Measurements from ENCODE around the gene OR10G6. TPM values are rescaled to one million over a fixed set of nuclear protein-coding genes. Genes with fewer than 3 reads are reported as not detected.

The OR10G6 gene, protein sequence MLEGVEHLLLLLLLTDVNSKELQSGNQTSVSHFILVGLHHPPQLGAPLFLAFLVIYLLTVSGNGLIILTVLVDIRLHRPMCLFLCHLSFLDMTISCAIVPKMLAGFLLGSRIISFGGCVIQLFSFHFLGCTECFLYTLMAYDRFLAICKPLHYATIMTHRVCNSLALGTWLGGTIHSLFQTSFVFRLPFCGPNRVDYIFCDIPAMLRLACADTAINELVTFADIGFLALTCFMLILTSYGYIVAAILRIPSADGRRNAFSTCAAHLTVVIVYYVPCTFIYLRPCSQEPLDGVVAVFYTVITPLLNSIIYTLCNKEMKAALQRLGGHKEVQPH
- total RNA-seq, result not detected
- polyA plus RNA-seq (2013, experiment 1 of 2), result not detected
- polyA plus RNA-seq (2013, experiment 2 of 2), result not detected
- 0 to 0.06 (median 0) reads per million in 172 experiments for total RNA-seq

- intact Hi-C loops (cut with DNase I, micrococcal nuclease), result no loop called here
- no peak for ATAC-seq (ENCODE audit: poor library complexity)
- TF ChIP-seq, protein P1, sequence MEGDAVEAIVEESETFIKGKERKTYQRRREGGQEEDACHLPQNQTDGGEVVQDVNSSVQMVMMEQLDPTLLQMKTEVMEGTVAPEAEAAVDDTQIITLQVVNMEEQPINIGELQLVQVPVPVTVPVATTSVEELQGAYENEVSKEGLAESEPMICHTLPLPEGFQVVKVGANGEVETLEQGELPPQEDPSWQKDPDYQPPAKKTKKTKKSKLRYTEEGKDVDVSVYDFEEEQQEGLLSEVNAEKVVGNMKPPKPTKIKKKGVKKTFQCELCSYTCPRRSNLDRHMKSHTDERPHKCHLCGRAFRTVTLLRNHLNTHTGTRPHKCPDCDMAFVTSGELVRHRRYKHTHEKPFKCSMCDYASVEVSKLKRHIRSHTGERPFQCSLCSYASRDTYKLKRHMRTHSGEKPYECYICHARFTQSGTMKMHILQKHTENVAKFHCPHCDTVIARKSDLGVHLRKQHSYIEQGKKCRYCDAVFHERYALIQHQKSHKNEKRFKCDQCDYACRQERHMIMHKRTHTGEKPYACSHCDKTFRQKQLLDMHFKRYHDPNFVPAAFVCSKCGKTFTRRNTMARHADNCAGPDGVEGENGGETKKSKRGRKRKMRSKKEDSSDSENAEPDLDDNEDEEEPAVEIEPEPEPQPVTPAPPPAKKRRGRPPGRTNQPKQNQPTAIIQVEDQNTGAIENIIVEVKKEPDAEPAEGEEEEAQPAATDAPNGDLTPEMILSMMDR (IDR thresholded peaks at IDR 0.05), result no peak
- CTCF ChIA-PET, result no interaction called here
- no peaks in the 10 kb centered on the region for H3K4me1 ChIP-seq (ENCODE audit: insufficient read depth, low read length)
- Mint-ChIP-seq H3K27me3 (no peaks in the 10 kb centered on the region), H3K9me3 (no peaks in the 10 kb centered on the region), H3K36me3 (ENCODE audit: low read depth) (no peaks in the 10 kb centered on the region), H3K4me1 (ENCODE audit: low read depth) (no peaks in the 10 kb centered on the region), H3K4me3 (no peak within 1 kb of the TSS), H3K27ac (no peak within 1 kb of the TSS)
- DNase-seq, result no peak
- H3K9me3 ChIP-seq (ENCODE audit: control insufficient read depth in 1 of 2, insufficient read depth in 1 of 2, low read length in 2 of 2), result no peaks in the 10 kb centered on the region
- no peak within 1 kb of the TSS for H3K27ac ChIP-seq (ENCODE audit: low read depth in 1 of 2, low read length in 2 of 2)
- POLR2A ChIA-PET, result no interaction called here
- H3K4me3 ChIP-seq (ENCODE audit: low read length), result no peak within 1 kb of the TSS
- H3K27me3 ChIP-seq (ENCODE audit: control insufficient read depth in 1 of 2, insufficient read depth in 2 of 2, low read length in 2 of 2), result no peaks in the 10 kb centered on the region
- no peaks in the 10 kb centered on the region for H3K36me3 ChIP-seq (ENCODE audit: insufficient read depth, low read length)
These were observed at the start of gene OR10G6 for GRCh38 chr11:123995119-123995518. TSS of gene OR10G6 (minus strand) at chr11:123995161. CDS start at chr11:123995161, 0 bp downstream.

GRCh38 chr11:124043420-124043819, 48.5 kb upstream of the OR10G6 start:
- Mint-ChIP-seq H3K4me1 (ENCODE audit: low read depth) (no peaks in the 10 kb centered on the region), H3K27me3 (peaks cover 7% of the 10 kb centered on the region), H3K27ac (no peak overlapping the region), H3K36me3 (ENCODE audit: low read depth) (no peaks in the 10 kb centered on the region), H3K9me3 (no peaks in the 10 kb centered on the region), H3K4me3 (no peak overlapping the region)
- ChIA-PET CTCF (no interaction called here), POLR2A (no interaction called here)
- intact Hi-C loops (cut with DNase I, micrococcal nuclease), result no loop called here
- peaks cover 0 to 4% of the 10 kb centered on the region in 2 experiments for H3K9me3 ChIP-seq (ENCODE audit: control insufficient read depth in 1 of 2, insufficient read depth in 1 of 2, low read length in 2 of 2)
- no peaks in the 10 kb centered on the region for H3K4me1 ChIP-seq (ENCODE audit: insufficient read depth, low read length)
- H3K36me3 ChIP-seq (ENCODE audit: insufficient read depth, low read length), result no peaks in the 10 kb centered on the region
- no peak for ATAC-seq (ENCODE audit: poor library complexity)
- TF ChIP-seq, protein P1 (IDR thresholded peaks at IDR 0.05), result no peak
- no peak overlapping the region for H3K27ac ChIP-seq (ENCODE audit: low read depth in 1 of 2, low read length in 2 of 2)
- no peak overlapping the region for H3K4me3 ChIP-seq (ENCODE audit: low read length)
- no peaks in the 10 kb centered on the region for H3K27me3 ChIP-seq (ENCODE audit: control insufficient read depth in 1 of 2, insufficient read depth in 2 of 2, low read length in 2 of 2)
- DNase-seq, result no peak

GRCh38 chr11:124041254-124041653, 46.3 kb upstream of the OR10G6 start, which contains the start of gene OR10G7:
TSS of gene OR10G7 (minus strand) at chr11:124041325. CDS start at chr11:124039001, 2,324 bp downstream.
- Histone ChIP-seq H3K27ac (ENCODE audit: low read depth in 1 of 2, low read length in 2 of 2) (no peak within 1 kb of the TSS), H3K4me3 (ENCODE audit: low read length) (no peak within 1 kb of the TSS), H3K27me3 (ENCODE audit: control insufficient read depth in 1 of 2, insufficient read depth in 2 of 2, low read length in 2 of 2) (no peaks in the 10 kb centered on the region), H3K36me3 (ENCODE audit: insufficient read depth, low read length) (no peaks in the 10 kb centered on the region), H3K4me1 (ENCODE audit: insufficient read depth, low read length) (no peaks in the 10 kb centered on the region), H3K9me3 (ENCODE audit: control insufficient read depth in 1 of 2, insufficient read depth in 1 of 2, low read length in 2 of 2) (peaks cover 0 to 4% of the 10 kb centered on the region in 2 experiments)
- intact Hi-C loops (cut with DNase I, micrococcal nuclease), result no loop called here
- ChIA-PET POLR2A (no interaction called here), CTCF (no interaction called here)
- TF ChIP-seq, protein P1 (IDR thresholded peaks at IDR 0.05), result no peak
- H3K9me3 Mint-ChIP-seq, result no peaks in the 10 kb centered on the region
- H3K27me3 Mint-ChIP-seq, result peaks cover 5% of the 10 kb centered on the region
- no peak within 1 kb of the TSS for H3K4me3 Mint-ChIP-seq
- no peak within 1 kb of the TSS for H3K27ac Mint-ChIP-seq
- ATAC-seq (ENCODE audit: poor library complexity), result no peak
- H3K4me1 Mint-ChIP-seq (ENCODE audit: low read depth), result no peaks in the 10 kb centered on the region
- no peaks in the 10 kb centered on the region for H3K36me3 Mint-ChIP-seq (ENCODE audit: low read depth)
- no peak for DNase-seq
